B cell (primary cell): ENCODE measurements around the gene EXOC4. TPM values are rescaled to one million over a fixed set of nuclear protein-coding genes. Genes with fewer than 3 reads are reported as not detected.

ENCODE experiments used
- ATAC-seq: fragments of 200-7000 bp; cut with Tn5 transposase; one replicate; pipeline ENCODE4 v1.10.0; 2021; ENCODE audit warnings: low read depth, mild to moderate bottlenecking, moderate number of reproducible peaks, moderate library complexity
- CTCF ChIA-PET: fragments of 350-600 bp; sonication (Branson Sonifier 250); formaldehyde crosslinking; loops from one replicate; lab custom pipeline; 2021; ENCODE audit warnings: antibody characterized with exemption, inconsistent platforms; lab: Charles Lee
- POLR2A ChIA-PET: fragments of 350-600 bp; sonication (Branson Sonifier 250); formaldehyde crosslinking; loops from one replicate; lab custom pipeline; 2021; ENCODE audit warnings: antibody characterized with exemption; lab: Charles Lee
- DNase-seq: peaks from one replicate; pipeline ENCODE4 v3.0.0; 2013
- H2AFZ ChIP-seq: 2 replicates; pipeline ENCODE4 v1.6.1; 2012; ENCODE audit warnings: mild to moderate bottlenecking, low read depth, low read length; ENCODE audit not compliant: insufficient read depth, poor library complexity, severe bottlenecking
- H3K27ac ChIP-seq, 2 donors: 1 replicate in 1 of 2; 2 replicates in 1 of 2; pipeline ENCODE4 v1.5.1; 2012 to 2013; ENCODE audit warnings: low read length in 2 of 2, mild to moderate bottlenecking in 2 of 2, moderate library complexity in 1 of 2
- H3K27me3 ChIP-seq, 4 experiments: fragments of 200-600 bp in 1 of 4; sonication (generic) in 1 of 4; replicated peaks in 1 of 4; 1 replicate in 2 of 4; 2 replicates in 2 of 4; pipeline versions ENCODE4 v1.6.1 to v1.7.0; 2013 to 2016; ENCODE audit warnings: low read length in 3 of 4, mild to moderate bottlenecking in 2 of 4, mixed read lengths in 1 of 4, moderate library complexity in 1 of 4; ENCODE audit not compliant: insufficient read depth in 4 of 4, control insufficient read depth in 3 of 4; ENCODE audit errors: control extremely low read depth in 1 of 4
- H3K36me3 ChIP-seq, 2 experiments: replicated peaks in 1 of 2; 1 replicate in 1 of 2; 2 replicates in 1 of 2; pipeline versions ENCODE4 v1.6.1 to v1.7.1; 2013; ENCODE audit warnings: low read length in 1 of 2; ENCODE audit not compliant: insufficient read depth in 2 of 2, control insufficient read depth in 1 of 2; ENCODE audit errors: control extremely low read depth in 1 of 2, extremely low read depth in 1 of 2
- H3K4me1 ChIP-seq, 2 donors: fragments of 200-600 bp in 1 of 2; sonication (generic) in 1 of 2; 1 replicate in 1 of 2; 2 replicates in 1 of 2; pipeline versions ENCODE4 v1.5.1 to v1.6.1; 2013 to 2017; ENCODE audit warnings: low read length in 2 of 2; ENCODE audit not compliant: control insufficient read depth in 2 of 2, insufficient read depth in 2 of 2
- H3K4me2 ChIP-seq: replicated peaks from 2 replicates; pipeline ENCODE3; 2012; ENCODE audit warnings: mild to moderate bottlenecking, low read depth, low read length; ENCODE audit not compliant: poor library complexity, severe bottlenecking
- H3K4me3 ChIP-seq, 5 experiments: fragments of 200-600 bp in 1 of 5; sonication (generic) in 1 of 5; 1 replicate in 3 of 5; 2 replicates in 2 of 5; pipeline versions ENCODE4 v1.5.1 to v1.7.0; 2011 to 2016; ENCODE audit warnings: low read length in 4 of 5, mild to moderate bottlenecking in 4 of 5, low read depth in 2 of 5, control low read depth in 1 of 5, moderate library complexity in 1 of 5; ENCODE audit not compliant: insufficient read depth in 1 of 5; ENCODE audit errors: control extremely low read depth in 1 of 5, extremely low read depth in 1 of 5
- H3K79me2 ChIP-seq: fragments of 200-600 bp; sonication (generic); one replicate; pipeline ENCODE4 v1.6.0; 2016; ENCODE audit warnings: low read length; ENCODE audit not compliant: control insufficient read depth, insufficient read depth
- H3K9ac ChIP-seq: fragments of 200-600 bp; sonication (generic); 2 replicates; pipeline ENCODE4 v1.6.1; 2017; ENCODE audit warnings: mild to moderate bottlenecking, low read length, moderate library complexity
- H3K9me3 ChIP-seq, 3 donors: one replicate each; pipeline versions ENCODE4 v1.6.1 to v1.7.1; 2013; ENCODE audit warnings: low read length in 2 of 3; ENCODE audit not compliant: control insufficient read depth in 2 of 3, insufficient read depth in 1 of 3; ENCODE audit errors: control extremely low read depth in 1 of 3
- H4K20me1 ChIP-seq: 2 replicates; pipeline ENCODE4 v1.6.0; 2012; ENCODE audit warnings: mild to moderate bottlenecking, low read length; ENCODE audit not compliant: insufficient read depth, control insufficient read depth, poor library complexity, severe bottlenecking
- H3K27ac Mint-ChIP-seq: one replicate; pipeline ENCODE4 v1.8.0; 2021; ENCODE audit warnings: mixed read lengths
- H3K27me3 Mint-ChIP-seq: one replicate; pipeline ENCODE4 v1.8.0; 2021; ENCODE audit warnings: mixed read lengths
- H3K4me1 Mint-ChIP-seq: one replicate; pipeline ENCODE4 v1.8.0; 2021; ENCODE audit warnings: mixed read lengths
- H3K4me3 Mint-ChIP-seq: one replicate; pipeline ENCODE4 v1.8.0; 2021; ENCODE audit warnings: mixed read lengths
- H3K9me3 Mint-ChIP-seq: one replicate; pipeline ENCODE4 v1.8.0; 2022; ENCODE audit warnings: mixed read lengths; ENCODE audit not compliant: insufficient read depth
- EZH2 ChIP-seq: IDR thresholded peaks from 2 replicates; pipeline ENCODE4 v1.6.1; 2012; ENCODE audit warnings: borderline replicate concordance, low read depth, mild to moderate bottlenecking, moderate library complexity, low read length; ENCODE audit not compliant: insufficient read depth, poor library complexity, severe bottlenecking
- WGBS: methylation state at CpG from one replicate; pipeline ENCODE4 v1.1.5; 2013; ENCODE audit warnings: missing lambda C conversion rate; ENCODE audit not compliant: insufficient coverage; 5-methylcytosine and 5-hydroxymethylcytosine counted together
- intact Hi-C: fragments of 100-400 bp; cut with micrococcal nuclease; formaldehyde crosslinking; loops from one replicate; pipeline ENCODE4 v1.10.0; 2022
- polyA plus RNA-seq: library from polyadenylated mRNA; depleted of rRNA; stranded (reverse); fragments of >200 nt; gene quantifications from 2 replicates; pipeline ENCODE4 v1.2.3, GENCODE V29; 2012
- total RNA-seq, 2 donors: library from RNA; stranded (reverse); fragments of 120-200 nt in 1 of 2; gene quantifications; 1 replicate in 1 of 2; 2 replicates in 1 of 2; pipeline versions ENCODE4 v1.2.3 to v1.2.4, GENCODE V29; 2013 to 2022
- TF ChIP-seq, protein P1 (sequence below): fragments of 200-600 bp; IDR thresholded peaks from one replicate; pipeline ENCODE4 v1.8.0; 2022; ENCODE audit warnings: antibody characterized with exemption, mild to moderate bottlenecking

The EXOC4 gene
- total and polyA plus RNA-seq, 2 donors (not counting 1 experiment from before 2014, with no cell fraction given): 16.7 to 135 TPM

DNA sequence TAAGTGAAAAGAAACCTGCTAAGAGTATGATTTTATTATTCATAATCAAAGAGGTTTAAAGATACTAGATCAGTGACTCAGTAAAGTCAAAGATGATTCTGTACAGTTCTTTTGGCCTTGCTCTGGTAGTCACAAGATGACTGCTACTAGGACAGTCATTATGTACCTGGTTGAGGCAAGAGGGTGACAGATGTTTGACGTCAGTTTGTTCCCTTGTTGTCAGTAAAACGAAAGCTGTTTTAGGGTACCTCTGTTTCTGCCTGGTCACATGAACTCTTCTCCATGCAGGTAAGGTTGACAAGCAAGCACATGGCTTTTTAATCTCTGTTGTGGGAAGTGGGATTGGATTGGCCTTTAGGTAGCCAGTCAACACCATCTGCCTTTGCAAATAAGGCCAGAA is 308.0 kb downstream of the EXOC4 start:
- Mint-ChIP-seq H3K27ac (no peak overlapping the region), H3K4me3 (no peak overlapping the region), H3K9me3 (no peaks in the 10 kb centered on the region), H3K4me1 (no peaks in the 10 kb centered on the region), H3K27me3 (no peaks in the 10 kb centered on the region)
- WGBS: 93% methylated on average over 2 of the region's 2 CpGs
- ATAC-seq (no peak), DNase-seq (no peak)
- POLR2A ChIA-PET: no interaction called here
- intact Hi-C loops: no loop called here
- H3K9me3 ChIP-seq: no peaks in the 10 kb centered on the region
- H3K4me2 ChIP-seq: no peak overlapping the region
- no peak overlapping the region for H2AFZ ChIP-seq
- H3K27ac ChIP-seq: no peak overlapping the region
- H3K27me3 ChIP-seq: no peaks in the 10 kb centered on the region
- no peaks in the 10 kb centered on the region for H3K4me1 ChIP-seq
- no peaks in the 10 kb centered on the region for H3K36me3 ChIP-seq
- H3K4me3 ChIP-seq: no peak overlapping the region
- CTCF ChIA-PET: no interaction called here
- no peak overlapping the region for H3K9ac ChIP-seq
- no peaks in the 10 kb centered on the region for H3K79me2 ChIP-seq
- TF ChIP-seq, protein P1, sequence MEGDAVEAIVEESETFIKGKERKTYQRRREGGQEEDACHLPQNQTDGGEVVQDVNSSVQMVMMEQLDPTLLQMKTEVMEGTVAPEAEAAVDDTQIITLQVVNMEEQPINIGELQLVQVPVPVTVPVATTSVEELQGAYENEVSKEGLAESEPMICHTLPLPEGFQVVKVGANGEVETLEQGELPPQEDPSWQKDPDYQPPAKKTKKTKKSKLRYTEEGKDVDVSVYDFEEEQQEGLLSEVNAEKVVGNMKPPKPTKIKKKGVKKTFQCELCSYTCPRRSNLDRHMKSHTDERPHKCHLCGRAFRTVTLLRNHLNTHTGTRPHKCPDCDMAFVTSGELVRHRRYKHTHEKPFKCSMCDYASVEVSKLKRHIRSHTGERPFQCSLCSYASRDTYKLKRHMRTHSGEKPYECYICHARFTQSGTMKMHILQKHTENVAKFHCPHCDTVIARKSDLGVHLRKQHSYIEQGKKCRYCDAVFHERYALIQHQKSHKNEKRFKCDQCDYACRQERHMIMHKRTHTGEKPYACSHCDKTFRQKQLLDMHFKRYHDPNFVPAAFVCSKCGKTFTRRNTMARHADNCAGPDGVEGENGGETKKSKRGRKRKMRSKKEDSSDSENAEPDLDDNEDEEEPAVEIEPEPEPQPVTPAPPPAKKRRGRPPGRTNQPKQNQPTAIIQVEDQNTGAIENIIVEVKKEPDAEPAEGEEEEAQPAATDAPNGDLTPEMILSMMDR: no peak
- TF ChIP-seq EZH2: no peak
- no peaks in the 10 kb centered on the region for H4K20me1 ChIP-seq

DNA sequence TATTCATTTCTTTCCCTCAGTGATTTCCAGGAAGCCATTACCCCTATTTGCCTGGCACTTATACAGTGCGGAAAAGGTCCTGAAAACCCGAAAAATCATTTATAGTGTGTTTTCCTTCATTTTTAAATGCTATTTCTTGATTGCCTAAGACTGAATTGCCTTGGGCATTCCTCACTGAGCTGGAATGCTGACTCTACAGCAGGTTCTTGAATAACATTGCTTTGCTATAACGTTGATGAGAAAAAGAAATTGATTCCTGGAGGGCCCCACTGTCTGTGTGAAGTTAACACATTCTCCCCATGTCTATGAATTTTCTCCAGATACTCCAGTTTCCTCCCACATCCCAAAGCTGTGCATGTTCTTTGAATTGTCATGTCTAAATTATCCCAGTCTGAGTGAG is 308.5 kb downstream of the EXOC4 start:
- no peak for ATAC-seq
- DNase-seq: no peak
- no peaks in the 10 kb centered on the region for H3K36me3 ChIP-seq
- TF ChIP-seq, protein P1: no peak
- no peak for TF ChIP-seq EZH2
- no peaks in the 10 kb centered on the region for H4K20me1 ChIP-seq
- no peaks in the 10 kb centered on the region for H3K27me3 Mint-ChIP-seq
- H3K27ac Mint-ChIP-seq: no peak overlapping the region
- intact Hi-C loops: no loop called here
- H3K4me3 ChIP-seq: no peak overlapping the region
- no peaks in the 10 kb centered on the region for H3K9me3 ChIP-seq
- ChIA-PET CTCF (no interaction called here), POLR2A (no interaction called here)
- peaks cover under 1% of the 10 kb centered on the region for H3K9me3 Mint-ChIP-seq
- WGBS: no CpG with 5 or more reads among the region's 3 CpGs
- no peak overlapping the region for H3K4me2 ChIP-seq
- no peak overlapping the region for H3K27ac ChIP-seq
- no peaks in the 10 kb centered on the region for H3K4me1 ChIP-seq
- H3K4me1 Mint-ChIP-seq: no peaks in the 10 kb centered on the region
- no peaks in the 10 kb centered on the region for H3K27me3 ChIP-seq
- H3K9ac ChIP-seq: no peak overlapping the region
- no peak overlapping the region for H2AFZ ChIP-seq
- H3K79me2 ChIP-seq: no peaks in the 10 kb centered on the region
- no peak overlapping the region for H3K4me3 Mint-ChIP-seq
